NCI-H2081 treated with DMSO at 0.1 percent for 48 hours (cell line): ENCODE data around the gene TMEM248.
"Not testable (repeated sequence)": the region's sequence is repeated elsewhere in the genome, so short reads cannot be mapped to it uniquely, and the experiment has no call there.

ENCODE experiments used
- DNase-seq: peaks from one replicate; lab custom pipeline; 2025; lab: John Stamatoyannopoulos, UW

Gene TMEM248

DNA sequence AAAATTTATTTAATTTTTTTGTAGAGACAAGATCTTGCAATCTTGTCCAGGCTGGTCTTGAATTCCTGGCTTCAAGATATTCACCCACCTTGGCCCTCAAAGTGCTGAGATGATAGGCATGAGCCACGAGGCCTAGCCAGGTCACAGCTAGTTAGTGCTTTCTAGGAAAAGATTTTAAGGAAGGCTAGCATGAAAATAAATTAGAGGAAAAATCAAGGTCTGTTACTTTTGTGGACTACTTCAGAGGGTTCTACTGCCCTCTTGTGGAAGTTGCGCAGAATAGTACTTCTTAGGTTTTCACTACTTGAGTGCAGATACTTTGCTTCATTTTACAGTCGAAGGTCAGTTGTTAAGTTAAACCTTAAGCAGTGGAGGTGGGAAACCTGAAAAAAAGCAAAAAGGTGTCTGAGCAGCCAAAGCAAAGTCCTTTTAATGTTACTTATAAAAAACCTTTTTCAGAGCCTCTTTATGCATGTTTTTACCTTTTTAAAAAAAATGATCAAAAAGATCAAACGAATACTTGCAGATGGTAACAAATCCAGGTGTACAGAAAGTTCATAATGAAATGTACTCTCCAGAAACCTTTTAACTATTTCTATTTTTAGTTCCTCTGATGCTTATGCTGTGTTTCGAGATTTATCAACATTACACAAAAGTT lies 79.7 kb downstream of the TMEM248 start:
- DNase-seq: not testable (repeated sequence)

DNA sequence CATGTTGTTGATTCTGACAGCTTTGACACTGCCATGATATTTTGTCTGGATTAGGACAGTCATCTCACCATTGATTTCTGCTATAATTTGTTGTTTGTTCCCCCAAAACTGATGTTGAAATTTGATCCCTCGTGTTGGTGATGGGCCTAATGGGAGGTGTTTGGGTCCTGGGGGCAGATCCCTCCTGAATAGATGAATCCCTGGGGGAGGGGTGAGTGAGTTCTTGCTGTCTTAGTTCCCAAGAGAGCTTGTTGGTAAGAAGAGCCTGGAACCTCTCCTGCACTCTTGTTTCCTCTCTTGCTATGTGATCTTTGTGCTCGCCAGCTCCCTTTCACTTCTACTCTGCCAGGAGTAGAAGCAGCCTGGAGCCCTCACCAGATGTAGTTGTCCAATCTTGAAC lies 83.1 kb downstream of the TMEM248 start:
- not testable (repeated sequence) for DNase-seq

DNA sequence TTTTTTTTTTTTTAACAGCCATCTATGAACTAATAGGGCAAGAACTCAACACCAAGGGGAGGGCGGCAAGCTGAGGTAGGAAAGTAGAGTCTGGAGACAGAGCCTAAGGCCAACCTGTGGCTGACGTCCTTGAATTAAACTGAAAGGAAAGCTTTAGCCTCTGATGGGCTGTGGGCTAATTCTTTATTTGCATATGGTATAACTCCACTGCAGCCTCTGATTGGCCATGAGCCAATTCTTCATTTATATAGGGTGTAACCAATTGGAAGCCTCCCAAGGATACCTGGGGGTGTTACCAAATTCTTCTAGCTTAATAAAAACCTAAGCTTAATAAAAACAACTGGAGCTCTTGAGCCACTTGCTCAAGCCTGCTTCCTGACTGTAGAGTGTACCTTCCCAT lies 85.9 kb downstream of the TMEM248 start:
- no peak for DNase-seq
